Measurements from ENCODE around the gene SCAMP4.

The SCAMP4 gene

GRCh38 chr19:1905110-1905862 is at the start of gene SCAMP4, which contains the start of gene ADAT3:
TSS of gene SCAMP4 (plus strand) at chr19:1905399. CDS start at chr19:1915020, 9,621 bp downstream.
TSS of gene ADAT3 (plus strand) at chr19:1905399. CDS start at chr19:1912048, 6,649 bp downstream.
- peak; percentile 97 for DNase-seq

GRCh38 chr19:1855828-1856255 is 49.4 kb upstream of the SCAMP4 start:
- no peak for DNase-seq

GRCh38 chr19:1856345-1856697 is 48.9 kb upstream of the SCAMP4 start:
- DNase-seq = no peak

GRCh38 chr19:1856698-1857603 is 48.2 kb upstream of the SCAMP4 start:
- no peak for DNase-seq

GRCh38 chr19:1857648-1858326 is 47.4 kb upstream of the SCAMP4 start:
- no peak for DNase-seq

DNA sequence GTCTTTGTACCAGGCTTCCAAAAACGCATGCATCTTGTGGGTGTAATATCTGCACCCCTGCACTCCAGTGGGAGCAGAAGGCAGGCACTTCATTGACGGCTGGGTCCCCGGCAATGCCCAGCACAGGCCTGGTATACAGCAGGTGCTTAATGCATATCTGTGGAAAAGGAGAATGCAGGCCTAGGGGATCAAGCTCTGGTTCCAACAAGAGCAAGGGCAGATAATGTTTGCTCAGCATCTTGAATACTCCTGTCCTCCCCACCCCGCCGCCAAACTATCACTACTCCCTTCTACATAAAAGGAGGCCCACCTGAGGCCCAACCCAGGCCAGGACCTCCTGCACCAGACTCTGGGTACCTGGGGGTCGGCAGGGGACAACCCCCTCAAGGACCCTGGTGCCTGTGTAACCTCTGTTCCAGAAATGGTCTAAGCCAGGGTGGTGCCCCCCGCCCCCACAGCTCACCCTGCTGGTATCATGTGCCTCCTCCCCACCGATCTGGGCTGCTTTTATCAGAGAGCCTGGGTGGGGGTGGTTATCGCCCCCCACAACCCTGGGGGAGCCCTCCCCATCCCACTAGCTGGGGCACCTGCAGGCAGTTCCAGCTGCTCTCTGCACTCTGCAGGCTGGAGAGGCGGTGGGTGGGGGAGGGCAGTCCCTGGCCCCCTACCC is 46.7 kb upstream of the SCAMP4 start:
- no peak for DNase-seq

DNA sequence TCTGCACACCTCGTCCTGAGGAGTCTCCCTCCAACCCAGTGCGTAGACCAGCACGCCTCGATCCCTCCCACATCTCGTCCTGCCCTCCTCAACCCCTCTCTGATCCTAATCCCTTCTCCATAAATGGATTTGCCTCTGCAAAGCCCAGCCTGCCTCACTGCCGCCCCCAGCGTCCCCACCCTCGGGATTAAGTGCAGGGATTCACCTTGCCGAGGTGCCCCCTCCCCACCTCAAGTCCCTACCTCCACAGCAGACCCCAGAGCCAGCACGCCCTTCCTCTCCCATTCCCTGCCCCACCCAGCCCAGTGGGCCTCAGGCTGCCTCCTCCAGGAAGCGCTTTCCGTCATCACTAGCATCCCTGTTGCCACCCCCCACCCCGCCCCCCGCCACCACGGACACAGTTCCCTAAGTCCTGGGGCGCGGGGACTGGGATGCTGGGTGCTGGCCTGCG is 45.8 kb upstream of the SCAMP4 start:
- DNase-seq = no peak

DNA sequence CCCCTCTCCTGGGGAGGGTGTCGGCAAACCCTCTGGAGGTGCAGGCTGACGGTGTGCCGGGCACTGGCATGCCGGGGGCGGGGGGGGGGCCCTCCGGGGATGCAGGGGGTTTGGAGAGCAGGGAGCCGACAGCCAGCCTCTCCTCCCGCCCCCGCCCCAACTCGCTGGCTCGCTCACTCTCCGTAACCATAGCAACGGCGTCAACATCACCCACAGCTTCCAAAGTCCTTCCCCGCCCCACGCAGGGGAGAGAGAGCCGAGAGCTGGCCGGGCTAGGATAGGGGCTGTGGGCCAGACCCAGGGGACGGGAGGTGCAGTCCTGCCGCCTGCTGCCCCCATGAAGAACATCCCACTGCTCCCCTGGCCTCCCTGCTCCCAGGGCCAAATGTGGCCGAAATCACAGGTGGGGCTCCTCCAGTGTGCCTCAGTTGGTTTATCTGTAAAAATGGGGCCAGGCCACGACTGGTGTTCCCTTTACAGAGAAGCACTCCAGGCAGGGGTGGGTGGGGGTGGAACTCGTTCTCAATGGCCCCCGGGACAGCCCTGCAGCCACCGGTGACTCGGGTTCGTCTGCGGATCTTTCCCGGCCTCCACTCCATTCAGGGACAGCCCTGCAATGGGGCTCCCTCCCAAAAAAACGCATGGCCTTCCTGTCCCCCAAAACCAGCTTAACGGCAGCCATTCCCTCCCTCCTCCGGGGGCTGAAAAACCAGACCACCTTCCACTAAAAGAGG is 45.0 kb upstream of the SCAMP4 start:
- peak; percentile 1 for DNase-seq

DNA sequence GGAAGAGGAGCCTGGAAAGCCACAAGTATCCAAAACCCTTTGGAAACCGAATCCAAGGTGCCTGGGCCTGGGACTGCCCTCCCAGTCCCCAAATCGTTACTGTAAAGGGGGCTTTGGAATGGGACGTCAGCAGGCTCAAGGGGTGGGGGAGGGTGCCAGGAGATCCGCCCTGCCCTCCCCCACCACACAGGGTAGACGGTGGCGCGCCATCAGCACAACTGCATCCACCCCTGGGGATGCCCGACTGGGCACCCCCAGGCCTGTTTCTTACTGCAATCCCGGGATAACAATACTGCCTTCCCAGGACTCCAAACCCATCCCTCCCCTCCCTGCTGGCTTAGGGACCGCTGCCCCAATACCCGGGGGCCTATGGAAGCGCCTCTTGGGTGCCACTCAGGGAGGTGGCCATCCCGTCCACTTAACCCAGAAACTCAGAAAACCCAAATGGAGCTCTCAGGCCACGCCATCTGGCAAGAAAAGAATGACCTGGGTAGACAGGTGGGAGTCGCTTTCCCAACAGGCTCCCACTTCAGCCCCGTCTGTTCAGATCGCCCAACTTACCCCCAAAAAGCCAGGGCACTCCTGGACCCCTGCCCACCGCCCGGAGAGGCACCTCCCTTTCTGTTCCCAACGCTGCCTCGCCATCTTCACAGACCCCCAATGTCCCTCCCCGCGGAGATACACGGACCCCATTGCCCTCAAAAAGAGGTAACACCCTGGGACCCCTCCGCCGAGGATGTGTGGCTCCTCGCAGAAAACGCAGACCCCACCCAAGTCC is 44.2 kb upstream of the SCAMP4 start:
- DNase-seq = no peak

- no peak for DNase-seq
These were observed 43.6 kb upstream of the SCAMP4 start for GRCh38 chr19:1861599-1862031.

GRCh38 chr19:1862068-1862423 is 43.2 kb upstream of the SCAMP4 start:
- no peak for DNase-seq

GRCh38 chr19:1862424-1863327 is 42.5 kb upstream of the SCAMP4 start:
- DNase-seq = peak; percentile 27

DNA sequence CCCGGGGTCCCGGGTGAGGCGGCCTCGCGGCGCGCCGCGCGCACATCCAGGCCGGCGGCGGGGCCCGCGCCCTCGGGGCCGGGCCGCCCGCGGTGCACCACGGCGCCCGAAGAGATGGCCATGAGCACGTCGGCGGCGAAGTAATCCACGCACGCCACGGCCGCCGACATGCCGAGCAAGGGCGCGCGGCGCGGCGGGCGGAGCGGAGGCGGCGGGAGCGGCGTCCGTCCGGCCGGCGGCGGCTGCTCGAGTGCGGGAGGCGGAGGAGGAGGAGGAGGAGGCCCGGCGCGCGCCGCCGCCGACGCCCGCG is 41.9 kb upstream of the SCAMP4 start, which contains the start of gene KLF16:
Gene KLF16 (minus strand): TSS at position 252 of the 310 bp plus-strand sequence. CDS start 82 bp downstream, at position 170.
- no peak for DNase-seq

- peak; percentile 89 for DNase-seq
These were observed 41.3 kb upstream of the SCAMP4 start for GRCh38 chr19:1863638-1864479.

DNA sequence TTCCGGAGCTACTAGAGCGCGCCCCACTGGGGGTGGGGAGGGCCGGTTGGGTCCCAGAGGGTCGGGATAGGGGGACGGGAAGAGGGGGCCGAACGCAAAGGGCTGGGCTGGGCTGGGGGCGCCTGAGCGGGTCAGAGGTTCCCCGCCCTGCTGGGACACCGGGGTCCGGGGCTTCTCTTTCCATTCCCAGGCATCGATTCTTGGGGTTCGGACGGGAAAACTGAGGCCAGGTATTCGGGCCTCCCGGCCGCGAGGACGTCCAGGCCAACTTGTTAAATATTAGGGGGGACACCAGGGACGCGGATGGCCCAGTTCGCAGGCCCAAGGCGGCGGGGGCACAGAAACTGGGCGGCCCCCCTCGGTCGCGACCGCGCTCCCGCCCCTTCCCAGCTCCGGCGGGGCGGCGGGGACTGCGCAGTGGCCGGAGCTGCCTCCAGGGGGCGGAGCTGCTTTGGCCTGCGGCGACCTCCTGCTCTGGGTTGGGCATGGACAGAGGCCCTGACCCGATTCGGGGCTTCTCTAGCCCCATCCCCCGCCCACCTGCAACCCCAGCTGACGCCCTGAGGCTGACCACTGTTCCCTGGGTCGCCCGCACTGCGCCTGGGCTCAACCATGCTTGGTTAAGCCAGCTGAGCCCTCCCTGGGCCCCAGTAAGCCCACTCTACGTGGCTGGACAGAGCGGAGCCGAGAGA is 40.6 kb upstream of the SCAMP4 start:
- no peak for DNase-seq

GRCh38 chr19:1865172-1866010 is 39.8 kb upstream of the SCAMP4 start:
- no peak for DNase-seq

DNA sequence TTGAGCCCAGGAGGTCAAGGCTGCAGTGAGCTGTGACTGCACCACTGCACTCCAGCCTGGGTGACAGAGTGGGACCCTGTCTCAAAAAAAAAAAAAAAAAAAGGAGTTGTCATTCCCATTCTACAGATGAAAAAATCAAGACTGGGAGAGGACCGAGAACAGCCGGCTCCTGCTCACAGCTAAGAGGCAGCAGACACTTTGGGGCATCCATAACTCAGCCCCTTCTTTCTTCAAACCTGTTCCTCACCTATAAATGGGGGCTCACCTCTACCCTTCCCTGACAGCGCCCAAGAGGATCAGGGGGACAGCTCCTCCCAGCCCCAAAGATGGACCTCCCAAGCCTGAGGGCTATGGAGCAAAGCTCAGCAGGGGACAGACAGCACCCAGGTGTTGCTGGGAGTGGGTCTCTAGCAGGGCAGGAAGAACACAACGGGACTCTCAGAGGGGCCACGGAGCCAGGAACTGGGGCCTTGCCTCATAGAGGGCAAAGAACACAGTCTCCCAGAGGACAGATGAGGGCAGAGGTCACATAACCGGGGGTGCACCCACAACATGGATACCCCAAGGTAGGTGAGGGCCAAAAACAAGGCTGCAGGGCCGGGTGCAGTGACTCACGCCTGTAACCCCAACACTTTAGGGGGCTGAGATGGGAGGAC is 38.4 kb upstream of the SCAMP4 start:
- no peak for DNase-seq

Measured in NCI-H1105 treated with DMSO at 0.1 percent for 48 hours (cell line).